ENCODE data around the gene FDCSP.
"Not testable (repeated sequence)": the region's sequence is repeated elsewhere in the genome, so short reads cannot be mapped to it uniquely, and the experiment has no call there.

DNA sequence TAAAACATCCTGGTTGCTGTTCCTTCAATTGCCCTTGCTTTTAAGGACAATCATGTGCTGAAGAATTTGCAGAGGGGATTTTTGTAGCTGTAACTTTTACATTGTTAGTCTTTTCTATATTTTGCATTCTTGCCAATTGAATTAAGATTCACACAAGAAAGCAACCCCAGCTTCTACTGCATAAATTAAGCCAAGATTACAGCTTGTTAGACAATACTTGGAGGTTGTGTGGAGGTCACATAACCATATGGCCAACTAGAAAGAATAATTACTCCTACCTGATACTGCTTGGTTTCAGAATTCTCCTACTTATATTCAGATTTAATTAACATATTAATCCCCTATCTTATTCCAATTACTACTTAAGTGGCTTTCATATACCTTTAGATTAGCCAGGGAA lies 4.1 kb upstream of the FDCSP start:
- TF ChIP-seq POLR2G (IDR thresholded peaks at IDR 0.05; ENCODE audit: low read depth, low read length); EP300 (IDR thresholded peaks at IDR 0.05; ENCODE audit: low read depth in 2 of 2, low read length in 2 of 2); EP300 (CRISPR knock-in tag; IDR thresholded peaks at IDR 0.05; ENCODE audit: borderline replicate concordance); ZSCAN20 (CRISPR knock-in tag; IDR thresholded peaks at IDR 0.05; ENCODE audit: borderline replicate concordance); ZNF746 (CRISPR knock-in tag; IDR thresholded peaks at IDR 0.05); HOXA7 (CRISPR knock-in tag; IDR thresholded peaks at IDR 0.05); NFIC (IDR thresholded peaks at IDR 0.05; ENCODE audit: low read length); FOXC1 (CRISPR knock-in tag; IDR thresholded peaks at IDR 0.05; ENCODE audit: borderline replicate concordance): not testable (repeated sequence)
- TF ChIP-seq, protein P1, sequence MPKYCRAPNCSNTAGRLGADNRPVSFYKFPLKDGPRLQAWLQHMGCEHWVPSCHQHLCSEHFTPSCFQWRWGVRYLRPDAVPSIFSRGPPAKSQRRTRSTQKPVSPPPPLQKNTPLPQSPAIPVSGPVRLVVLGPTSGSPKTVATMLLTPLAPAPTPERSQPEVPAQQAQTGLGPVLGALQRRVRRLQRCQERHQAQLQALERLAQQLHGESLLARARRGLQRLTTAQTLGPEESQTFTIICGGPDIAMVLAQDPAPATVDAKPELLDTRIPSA (CRISPR knock-in tag; IDR thresholded peaks at IDR 0.05; ENCODE audit: borderline replicate concordance) = not testable (repeated sequence)

All from HepG2 (cell line).